Measurements from ENCODE around the gene EPHA6.

- TF ChIP-seq EZH2 (IDR thresholded peaks at IDR 0.05; ENCODE audit: low read length, unreplicated experiment): no peak
- no peak for TF ChIP-seq CTCF (conservative IDR thresholded peaks at IDR 0.05; ENCODE audit: low read depth, low read length)
- TF ChIP-seq EZH2phosphoT487 (IDR thresholded peaks at IDR 0.05; ENCODE audit: borderline replicate concordance, low read length): no peak
Observed at GRCh38 chr3:97692389-97692788, 878.0 kb downstream of the EPHA6 start.
